DND-41 (cell line): ENCODE data around the gene ATP6V0E2.

Experiments used
- CTCF ChIP-seq: IDR thresholded peaks from 2 replicates; pipeline ENCODE4 v1.5.1; 2012; ENCODE audit warnings: borderline replicate concordance, low read length, moderate library complexity, mild to moderate bottlenecking; ENCODE audit not compliant: poor library complexity, severe bottlenecking; ENCODE audit errors: extremely low read depth
- EZH2 ChIP-seq: IDR thresholded peaks from 3 replicates; pipeline ENCODE4 v1.6.1; 2012; ENCODE audit warnings: borderline replicate concordance, low read depth, mild to moderate bottlenecking, moderate library complexity, low read length, inconsistent platforms; ENCODE audit not compliant: severe bottlenecking

- no peak for TF ChIP-seq CTCF
- no peak for TF ChIP-seq EZH2
These were observed 7.8 kb downstream of the ATP6V0E2 start for GRCh38 chr7:149881328-149882247.
